GM18526 (cell line): Measurements from ENCODE around the gene EYS.

Experiments
- POLR2A ChIP-seq: IDR thresholded peaks from 3 replicates; pipeline ENCODE4 v1.6.1; 2011; ENCODE audit not compliant: insufficient read length; ENCODE audit errors: extremely low read depth

The EYS gene

DNA sequence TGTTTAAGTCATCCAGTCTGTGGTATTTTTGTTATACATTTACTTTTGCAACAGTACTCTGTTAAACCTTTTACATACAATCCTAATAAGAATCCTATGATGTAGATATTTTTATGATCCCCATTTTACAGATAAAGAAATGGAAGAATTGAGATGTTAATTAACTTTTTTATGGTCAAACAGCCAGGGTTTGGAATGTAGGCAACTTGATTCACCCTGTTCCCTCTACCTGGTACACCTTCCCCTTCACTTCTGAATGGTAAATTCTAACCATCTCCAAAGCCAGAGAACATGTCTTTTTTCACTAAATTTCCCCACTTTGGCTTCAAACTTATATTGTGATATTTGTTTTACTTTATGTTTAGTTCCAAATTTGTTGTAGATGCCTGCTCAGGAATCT, 1771.3 kb downstream of the EYS start:
- no peak for TF ChIP-seq POLR2A

DNA sequence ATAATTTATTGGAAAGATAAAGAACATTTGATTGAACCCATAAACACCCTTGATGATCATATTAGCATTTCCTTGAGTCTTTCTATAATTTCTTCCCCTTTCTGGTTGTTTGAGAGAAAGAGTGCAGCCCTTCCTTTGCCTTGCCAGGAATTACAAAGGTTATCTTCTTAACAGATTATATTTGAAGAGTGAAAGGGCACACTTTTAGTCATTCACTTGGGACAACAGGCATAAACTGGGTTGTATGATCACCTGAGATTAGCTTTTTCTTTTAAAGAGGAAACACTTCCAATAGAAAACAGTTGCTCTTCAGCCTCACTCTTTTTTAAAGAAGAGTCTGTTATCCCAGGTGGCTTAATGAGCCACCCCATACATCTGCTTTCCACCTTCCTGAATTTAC, 1776.2 kb downstream of the EYS start:
- no peak for TF ChIP-seq POLR2A

- no peak for TF ChIP-seq POLR2A
These were observed 1777.9 kb downstream of the EYS start for GRCh38 chr6:63929111-63929510.

DNA sequence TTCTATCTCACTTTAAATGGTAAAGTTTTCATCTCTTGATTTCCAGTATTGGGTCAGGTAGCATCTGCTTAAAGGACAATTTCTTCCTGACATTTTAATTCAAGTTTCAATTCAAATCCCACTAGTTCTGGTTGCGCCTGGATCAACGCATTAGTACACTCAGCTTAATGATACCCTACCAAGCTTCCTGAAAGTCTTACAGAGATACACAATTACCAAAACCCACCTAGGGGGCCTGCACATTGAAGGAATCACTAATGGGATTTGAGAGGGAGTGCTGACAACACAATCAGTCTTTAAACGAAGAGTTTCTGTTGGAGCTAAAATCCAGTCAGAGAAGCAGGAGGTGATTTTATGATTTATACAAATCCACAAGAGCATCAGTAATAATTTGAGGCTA, 1778.4 kb downstream of the EYS start:
- no peak for TF ChIP-seq POLR2A

DNA sequence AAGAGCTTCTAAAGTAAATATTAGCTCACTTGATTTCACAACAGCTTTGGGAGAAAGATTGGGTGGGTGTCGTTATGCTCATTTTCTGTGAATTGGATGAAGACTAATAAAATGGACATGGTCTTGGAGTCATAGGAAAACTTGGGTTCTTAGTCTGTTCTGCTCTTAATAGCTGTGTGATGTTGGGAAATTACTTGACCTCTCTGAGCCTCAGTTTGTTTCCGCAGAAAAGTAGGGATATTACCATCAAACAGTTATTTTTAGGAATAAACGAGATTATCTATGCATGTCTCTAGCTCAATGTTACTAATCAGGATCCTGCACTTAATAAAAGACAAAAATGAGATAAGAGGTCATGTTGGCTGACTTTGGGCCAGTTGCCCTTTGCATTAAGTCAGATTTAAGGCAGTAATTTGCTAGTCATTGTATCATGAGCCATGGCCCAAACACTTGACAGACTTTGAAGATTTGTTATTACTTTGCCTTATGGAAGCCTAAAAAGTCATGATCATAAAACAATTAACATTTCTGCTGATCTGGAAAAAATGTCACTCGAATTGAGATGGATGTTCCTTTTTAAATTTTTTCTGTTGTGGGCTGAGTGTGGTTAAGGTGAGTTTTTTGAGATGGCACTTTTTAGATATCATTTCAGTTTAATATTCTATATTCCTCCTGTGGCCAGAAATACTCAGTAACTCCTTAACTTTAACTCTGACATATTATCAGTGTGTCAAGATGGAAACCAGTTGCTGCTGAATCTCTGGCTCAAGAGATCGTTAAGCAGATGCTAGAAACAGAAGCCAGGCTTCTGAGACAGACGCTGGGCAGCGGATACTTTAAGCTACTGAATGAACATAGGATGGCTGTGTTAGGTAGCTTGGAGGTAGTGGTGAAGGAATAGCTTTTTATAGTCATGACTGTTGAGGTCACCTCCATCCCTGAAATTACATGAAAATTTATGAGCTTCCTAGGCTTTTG, 1779.8 kb downstream of the EYS start:
- no peak for TF ChIP-seq POLR2A

DNA sequence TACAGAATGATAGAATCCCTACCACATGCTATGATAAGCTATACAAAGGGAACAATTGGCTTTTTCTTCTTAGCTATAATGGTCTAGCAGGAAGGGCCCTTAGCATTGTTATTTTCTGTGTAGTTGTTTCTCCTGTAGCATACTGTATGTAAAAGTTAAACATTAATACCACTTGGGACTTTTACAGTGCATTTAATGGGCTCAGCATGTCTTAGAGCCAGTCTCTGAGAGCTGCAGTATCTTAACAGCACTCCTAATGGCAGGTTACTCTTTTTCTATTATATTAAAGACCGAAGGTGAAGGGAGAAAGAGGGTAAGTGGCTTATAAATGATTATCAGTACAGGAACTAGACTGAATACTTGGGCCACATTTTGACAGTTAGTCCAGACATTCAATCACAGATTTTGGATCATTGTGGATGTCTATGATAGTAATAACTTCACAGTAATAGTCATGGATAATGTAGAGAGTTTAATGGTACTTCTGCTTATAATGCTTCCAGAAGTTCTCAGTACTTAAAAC, 1780.7 kb downstream of the EYS start:
- TF ChIP-seq POLR2A, result no peak

- TF ChIP-seq POLR2A, result no peak
These were observed 1783.8 kb downstream of the EYS start for GRCh38 chr6:63923139-63923739.

DNA sequence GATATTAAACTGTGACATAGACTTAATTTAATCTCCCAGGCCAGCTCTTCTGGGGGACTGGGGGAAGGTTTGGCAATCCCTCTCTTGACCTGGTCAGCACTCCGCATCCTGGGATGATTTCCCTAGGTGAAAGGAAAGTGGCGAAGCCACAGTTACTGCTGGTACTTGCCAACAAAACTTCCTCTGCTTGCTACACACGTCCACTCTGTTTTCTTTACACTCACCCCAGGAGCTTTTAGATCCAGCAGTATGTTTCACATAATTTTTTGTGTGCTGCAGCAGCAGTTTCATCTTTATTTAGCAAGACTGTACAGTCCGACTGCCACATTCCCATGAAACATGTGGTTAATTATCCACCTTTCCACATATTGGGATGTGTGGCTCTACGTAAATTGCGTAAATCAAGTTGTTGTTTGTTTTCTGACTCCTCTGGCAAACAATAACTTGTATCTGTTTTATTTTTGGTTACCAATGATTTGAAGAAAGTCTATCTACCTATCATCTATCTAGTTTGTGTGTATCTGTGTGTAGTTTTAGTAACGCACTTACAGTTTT, 1787.4 kb downstream of the EYS start:
- no peak for TF ChIP-seq POLR2A

DNA sequence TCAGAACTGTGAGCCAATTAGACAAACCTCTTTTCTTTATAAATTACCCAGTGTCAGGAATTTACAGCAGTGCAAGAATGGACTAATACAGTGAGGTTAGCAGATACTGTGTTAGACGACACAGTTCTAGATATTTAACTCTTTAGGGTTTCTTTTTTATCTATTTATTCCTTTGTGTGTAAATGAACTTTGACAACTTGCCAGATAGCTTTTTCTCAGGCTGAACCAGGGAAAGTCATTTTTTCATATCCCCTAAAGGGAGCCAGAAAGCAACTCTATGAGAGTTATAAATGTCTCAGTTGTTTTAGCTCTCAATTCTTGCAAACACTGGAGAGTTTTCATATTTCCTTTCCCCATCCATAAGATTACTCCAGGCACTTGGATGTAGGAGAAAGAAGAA, 1794.1 kb downstream of the EYS start:
- TF ChIP-seq POLR2A, result no peak

DNA sequence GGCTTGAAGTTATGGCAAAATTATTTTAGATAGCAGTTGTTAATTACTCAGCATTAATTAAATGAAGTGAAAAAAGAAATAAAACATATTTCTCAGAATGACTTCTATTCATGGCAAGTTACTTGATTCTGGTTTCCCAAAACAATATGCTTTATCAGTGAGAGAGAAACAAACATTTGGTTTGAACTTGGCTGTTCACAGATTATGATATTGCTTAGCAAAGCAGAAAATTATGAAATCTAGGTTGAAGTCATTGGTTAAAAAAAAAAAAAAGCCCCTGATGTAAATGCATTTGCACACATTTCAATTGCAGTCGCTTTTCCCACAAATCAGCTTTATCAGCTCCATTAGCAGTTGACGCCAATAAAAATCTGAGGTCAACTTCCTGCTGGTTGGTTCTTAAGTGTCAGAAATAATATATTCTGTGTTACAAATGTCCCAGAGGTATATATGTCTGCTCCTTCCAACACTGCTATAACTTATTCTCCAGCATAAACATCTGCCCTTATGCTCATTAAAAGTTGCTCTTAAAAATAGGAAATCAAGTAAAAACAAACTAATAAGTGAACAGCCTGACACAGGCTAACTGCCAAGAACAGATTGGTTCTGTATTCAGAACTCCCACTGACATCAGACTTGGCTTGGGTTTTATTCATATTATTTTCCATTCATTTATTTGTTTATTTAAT, 1796.0 kb downstream of the EYS start:
- no peak for TF ChIP-seq POLR2A

DNA sequence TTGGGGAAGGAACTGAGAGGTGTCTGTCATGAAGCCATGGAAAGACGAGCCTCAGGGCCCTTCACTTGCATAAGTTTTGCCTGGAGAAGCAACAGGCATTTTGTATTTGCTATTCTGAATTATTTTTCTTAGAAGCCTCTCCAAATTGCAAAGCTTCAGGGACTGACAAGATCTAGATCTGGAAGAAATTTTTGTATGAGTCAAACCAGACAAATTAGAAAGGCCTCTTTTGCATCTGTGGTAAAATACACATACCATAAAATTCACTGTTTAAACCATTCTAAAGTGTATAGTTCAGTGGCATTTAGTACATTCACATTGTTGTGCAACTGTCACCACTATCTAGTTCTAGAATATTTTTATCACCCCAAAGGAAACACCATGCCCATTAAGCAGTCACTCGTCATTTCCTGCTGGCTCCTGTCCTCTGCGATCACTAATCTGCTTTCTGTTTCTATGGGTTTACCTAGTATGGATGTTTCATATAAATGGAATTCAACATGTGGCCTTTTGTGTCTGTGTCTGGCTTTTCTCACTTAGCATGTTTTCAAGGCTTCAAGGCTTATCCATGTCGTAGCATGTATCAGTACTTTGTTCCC, 1802.3 kb downstream of the EYS start:
- no peak for TF ChIP-seq POLR2A

GRCh38 chr6:63899550-63899949, 1807.5 kb downstream of the EYS start:
- no peak for TF ChIP-seq POLR2A

- no peak for TF ChIP-seq POLR2A
These were observed 1809.1 kb downstream of the EYS start for GRCh38 chr6:63897952-63898351.

GRCh38 chr6:63897459-63897858, 1809.6 kb downstream of the EYS start:
- TF ChIP-seq POLR2A, result no peak

DNA sequence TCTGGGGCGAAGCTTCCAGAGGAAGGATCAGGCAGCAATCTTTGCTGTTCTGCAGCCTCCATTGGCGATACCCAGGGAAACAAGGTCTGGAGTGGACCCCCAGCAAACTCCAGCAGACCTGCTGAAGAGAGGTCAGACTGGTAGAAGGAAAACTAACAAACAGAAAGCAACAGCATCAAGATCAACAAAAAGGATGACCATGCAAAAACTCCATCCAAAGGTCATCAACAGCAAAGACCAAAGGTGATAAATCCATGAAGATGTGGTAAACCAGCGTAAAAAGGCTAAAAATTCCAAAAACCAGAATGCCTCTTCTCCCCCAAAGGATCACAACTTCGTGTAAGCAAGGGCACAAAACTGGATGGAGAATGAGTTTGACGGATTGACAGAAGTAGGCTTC, 1818.6 kb downstream of the EYS start:
- TF ChIP-seq POLR2A, result no peak
